Measurements from ENCODE around the gene PAPOLB.

GRCh38 chr7:4809666-4810065 is 52.2 kb downstream of the PAPOLB start:
- TF ChIP-seq CTCF (IDR thresholded peaks at IDR 0.05 in 4 of 5, conservative IDR thresholded peaks at IDR 0.05 in 1 of 5) (no peak), POLR2A (IDR thresholded peaks at IDR 0.05) (no peak)
